HepG2 (cell line): ENCODE measurements around the gene GRB10. TPM values are rescaled to one million over a fixed set of nuclear protein-coding genes. Genes with fewer than 3 reads are reported as not detected.

Experiments used
- ATAC-seq: fragments of 200-7000 bp; cut with Tn5 transposase; 3 replicates; pipeline ENCODE4 v1.9.1; 2020; ENCODE audit warnings: mild to moderate bottlenecking, moderate library complexity
- BruUV-seq: library from RNA; stranded (reverse); fragments of 400-500 nt; replicated peaks from 2 replicates; lab custom pipeline; 2021; lab: Mats Ljungman, UMichigan
- CTCF ChIA-PET: fragments of 300-600 bp; formaldehyde crosslinking; extraction: SDS; loops from one replicate; lab custom pipeline; 2021; ENCODE audit warnings: low total read pairs, inconsistent platforms, low intra/inter-chr PET ratio; lab: Yijun Ruan, JAX
- POLR2A ChIA-PET: fragments of 350-600 bp; sonication (Branson Sonifier 250); formaldehyde crosslinking; loops from one replicate; lab custom pipeline; 2020; ENCODE audit warnings: antibody characterized with exemption, inconsistent platforms; lab: Yijun Ruan, JAX
- DNase-seq: peaks from one replicate; pipeline ENCODE4 v3.0.0-alpha.2; 2015; ENCODE audit warnings: low spot score
- FAIRE-seq: peaks from 3 replicates; lab custom pipeline; 2011; peaks lifted over from hg19 to GRCh38; lab: Jason Lieb, UNC
- H2AFZ ChIP-seq: one replicate; pipeline ENCODE4 v1.6.1; 2011; ENCODE audit warnings: low read length, inconsistent platforms
- H3K27ac ChIP-seq: fragments of 300-600 bp; 3 replicates; pipeline ENCODE4 v1.8.0; 2011; ENCODE audit warnings: mixed run types, mild to moderate bottlenecking, mixed read lengths, low read length, inconsistent platforms; ENCODE audit not compliant: insufficient read depth; ENCODE audit errors: extremely low read length
- H3K27me3 ChIP-seq, 2 experiments: fragments of 200-600 bp in 1 of 2; 2 replicates in 1 of 2; 3 replicates in 1 of 2; pipeline versions ENCODE4 v1.6.0 to v1.8.0; 2011; ENCODE audit warnings: low read length in 2 of 2, mild to moderate bottlenecking in 2 of 2, moderate library complexity in 2 of 2, inconsistent platforms in 1 of 2; ENCODE audit not compliant: insufficient read depth in 2 of 2, control insufficient read depth in 1 of 2
- H3K36me3 ChIP-seq, 2 experiments: fragments of 200-600 bp in 1 of 2; replicated peaks in 1 of 2; 2 replicates in 1 of 2; 3 replicates in 1 of 2; pipeline versions ENCODE4 v1.5.1 to v1.8.0; 2011; ENCODE audit warnings: low read length in 2 of 2, inconsistent platforms in 1 of 2; ENCODE audit not compliant: insufficient read depth in 2 of 2, control insufficient read depth in 1 of 2
- H3K4me1 ChIP-seq: 2 replicates; pipeline ENCODE4 v1.5.1; 2012; ENCODE audit warnings: low read length, inconsistent platforms; ENCODE audit not compliant: insufficient read depth
- H3K4me2 ChIP-seq: 2 replicates; pipeline ENCODE4 v1.6.0; 2011; ENCODE audit warnings: low read depth, low read length, inconsistent platforms
- H3K4me3 ChIP-seq, 3 experiments: fragments of 200-600 bp in 1 of 3; sonication (generic), shearing (Covaris generic) in 1 of 3; replicated peaks in 1 of 3; 2 replicates each; pipeline ENCODE4 v1.5.1; 2011 to 2016; ENCODE audit warnings: low read length in 3 of 3, inconsistent platforms in 2 of 3, low read depth in 2 of 3, mild to moderate bottlenecking in 2 of 3, control low read depth in 1 of 3, mixed read lengths in 1 of 3; ENCODE audit not compliant: insufficient read depth in 1 of 3
- H3K79me2 ChIP-seq: one replicate; pipeline ENCODE4 v1.6.1; 2011; ENCODE audit warnings: low read length, inconsistent platforms; ENCODE audit not compliant: insufficient read depth
- H3K9ac ChIP-seq: 2 replicates; pipeline ENCODE4 v1.6.0; 2011; ENCODE audit warnings: mild to moderate bottlenecking, low read depth, low read length, inconsistent platforms; ENCODE audit not compliant: insufficient read depth
- H3K9me3 ChIP-seq: 2 replicates; pipeline ENCODE4 v1.5.1; 2012; ENCODE audit warnings: mild to moderate bottlenecking, low read length
- H4K20me1 ChIP-seq: 2 replicates; pipeline ENCODE4 v1.6.0; 2011; ENCODE audit warnings: inconsistent platforms, mild to moderate bottlenecking, low read length, moderate library complexity; ENCODE audit not compliant: insufficient read depth
- CENPT ChIP-seq: sonication (generic); formaldehyde crosslinking; IDR thresholded peaks from 2 replicates; pipeline ENCODE4 v1.8.0; 2022; ENCODE audit warnings: low read depth, mild to moderate bottlenecking, moderate library complexity, missing genetic modification reagents
- KAT2B ChIP-seq: fragments of 150-350 bp; IDR thresholded peaks from 2 replicates; pipeline ENCODE4 v1.6.1; 2014; ENCODE audit warnings: low read depth, low read length, borderline replicate concordance
- MAF1 ChIP-seq: sonication (generic); formaldehyde crosslinking; IDR thresholded peaks from 2 replicates; pipeline ENCODE4 v1.5.0; 2020; ENCODE audit warnings: missing genetic modification reagents, borderline replicate concordance
- MAFG ChIP-seq: sonication (generic); formaldehyde crosslinking; IDR thresholded peaks from 2 replicates; pipeline ENCODE4 v1.5.1; 2020; ENCODE audit warnings: mild to moderate bottlenecking, missing genetic modification reagents
- NPAS2 ChIP-seq: sonication (generic); formaldehyde crosslinking; IDR thresholded peaks from 2 replicates; pipeline ENCODE4 v1.8.0; 2022; ENCODE audit warnings: mild to moderate bottlenecking, missing genetic modification reagents, borderline replicate concordance
- ONECUT2 ChIP-seq: sonication (generic); formaldehyde crosslinking; IDR thresholded peaks from 2 replicates; pipeline ENCODE4 v1.4.0; 2020; ENCODE audit warnings: missing genetic modification reagents
- PTBP1 ChIP-seq: fragments of 200-400 bp; formaldehyde crosslinking; IDR thresholded peaks from 2 replicates; pipeline ENCODE4 v1.6.1; 2018; ENCODE audit warnings: low read length, low read depth; ENCODE audit not compliant: poor library complexity, severe bottlenecking
- SSRP1 ChIP-seq: IDR thresholded peaks from 2 replicates; pipeline ENCODE4 v1.6.1; 2016; ENCODE audit warnings: control low read depth
- STAT6 ChIP-seq: sonication (generic); formaldehyde crosslinking; IDR thresholded peaks from 2 replicates; pipeline ENCODE4 v1.4.0; 2020; ENCODE audit warnings: missing genetic modification reagents, mild to moderate bottlenecking, borderline replicate concordance
- U2AF2 ChIP-seq: fragments of 200-400 bp; formaldehyde crosslinking; IDR thresholded peaks from 2 replicates; pipeline ENCODE4 v1.6.1; 2017; ENCODE audit warnings: low read depth, mild to moderate bottlenecking, low read length
- ZBTB38 ChIP-seq: sonication (generic); formaldehyde crosslinking; IDR thresholded peaks from 2 replicates; pipeline ENCODE4 v1.5.1; 2020; ENCODE audit warnings: mild to moderate bottlenecking, missing genetic modification reagents
- ZNF501 ChIP-seq: sonication (generic); formaldehyde crosslinking; IDR thresholded peaks from 2 replicates; pipeline ENCODE4 v1.5.1; 2020; ENCODE audit warnings: mild to moderate bottlenecking, moderate library complexity, missing genetic modification reagents
- ZNF589 ChIP-seq: sonication (generic); formaldehyde crosslinking; conservative IDR thresholded peaks from 2 replicates; pipeline ENCODE4 v1.8.0; 2022; ENCODE audit warnings: mild to moderate bottlenecking, moderate library complexity, missing genetic modification reagents
- WGBS: methylation state at CpG from one replicate; pipeline ENCODE4 v1.1.6; 2017; ENCODE audit warnings: low lambda C conversion rate; 5-methylcytosine and 5-hydroxymethylcytosine counted together
- in situ Hi-C: cut with HindIII; loops from 2 replicates; pipeline ENCODE4 v1.10.0; 2017; ENCODE audit warnings: low pct_unique_long_range_greater_than_20kb; ENCODE audit not compliant: extremely low pct_ligation_motif_present
- intact Hi-C: fragments of 100-400 bp; cut with micrococcal nuclease; formaldehyde crosslinking; loops from one replicate; pipeline ENCODE4 v1.10.0; 2022; ENCODE audit not compliant: unreplicated experiment
- polyA plus RNA-seq, 8 experiments: library from polyadenylated mRNA; depleted of rRNA in 3 of 8; stranded (reverse) in 7 of 8; unstranded in 1 of 8; fragments of >200 nt; fragmentation: Illumina TruSeq in 4 of 8; extraction: Trizol in 4 of 8; gene quantifications; 2 replicates each; pipeline versions ENCODE4 v1.2.1 to v1.2.3, GENCODE V29; 2011 to 2016; ENCODE audit warnings: low read depth in 4 of 8, missing spikeins in 1 of 8, mixed read lengths in 1 of 8; ENCODE audit not compliant: insufficient read depth in 1 of 8
- total RNA-seq, 5 experiments: library from RNA; depleted of rRNA; stranded (reverse); fragments of >200 nt; fragmentation: Illumina TruSeq; extraction: Trizol; gene quantifications; 2 replicates each; pipeline ENCODE4 v1.2.3, GENCODE V29; 2016; ENCODE audit warnings: low read depth in 1 of 5
- TF ChIP-seq, protein P1 (sequence below): sonication (generic); formaldehyde crosslinking; IDR thresholded peaks from 2 replicates; pipeline ENCODE4 v1.5.0; 2020; ENCODE audit warnings: missing genetic modification reagents, mild to moderate bottlenecking, borderline replicate concordance

Gene GRB10
- total and polyA plus RNA-seq, 2 of the 13 experiments (the other 11 are each of a cell fraction or from before 2014, with no cell fraction given), result 4.0 to 6.8 TPM

- no peaks in the 10 kb centered on the region for H3K9me3 ChIP-seq
- no peak overlapping the region for H3K27ac ChIP-seq
- no peaks in the 10 kb centered on the region for H3K36me3 ChIP-seq
- H3K27me3 ChIP-seq, result no peaks in the 10 kb centered on the region
- POLR2A ChIA-PET, result no interaction called here
- H3K4me3 ChIP-seq, result no peak overlapping the region
- in situ Hi-C loops, result no loop called here
- intact Hi-C loops, result no loop called here
- H3K4me1 ChIP-seq, result peaks cover 13% of the 10 kb centered on the region
- H4K20me1 ChIP-seq, result no peaks in the 10 kb centered on the region
- 82% methylated on average over 5 of the region's 5 CpGs for WGBS
- TF ChIP-seq PTBP1, result no peak
- TF ChIP-seq, protein P1, sequence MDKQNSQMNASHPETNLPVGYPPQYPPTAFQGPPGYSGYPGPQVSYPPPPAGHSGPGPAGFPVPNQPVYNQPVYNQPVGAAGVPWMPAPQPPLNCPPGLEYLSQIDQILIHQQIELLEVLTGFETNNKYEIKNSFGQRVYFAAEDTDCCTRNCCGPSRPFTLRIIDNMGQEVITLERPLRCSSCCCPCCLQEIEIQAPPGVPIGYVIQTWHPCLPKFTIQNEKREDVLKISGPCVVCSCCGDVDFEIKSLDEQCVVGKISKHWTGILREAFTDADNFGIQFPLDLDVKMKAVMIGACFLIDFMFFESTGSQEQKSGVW (CRISPR knock-in tag), result no peak
- no peak for TF ChIP-seq STAT6 (CRISPR knock-in tag)
- TF ChIP-seq ZBTB38 (CRISPR knock-in tag), result no peak
- no peak for TF ChIP-seq KAT2B
- TF ChIP-seq ZNF501 (CRISPR knock-in tag), result no peak
- no peak for TF ChIP-seq ZNF589 (CRISPR knock-in tag)
- TF ChIP-seq SSRP1 (CRISPR knock-in tag), result no peak
- no peak for TF ChIP-seq CENPT
- TF ChIP-seq MAF1 (CRISPR knock-in tag), result no peak
- no peak for TF ChIP-seq ONECUT2
- TF ChIP-seq MAFG (CRISPR knock-in tag), result no peak
- TF ChIP-seq NPAS2 (CRISPR knock-in tag), result no peak
- TF ChIP-seq U2AF2, result no peak
- TF ChIP-seq, all 625 proteins: peak for 0
- CTCF ChIA-PET, result no interaction called here
- Histone ChIP-seq H2AFZ (no peak overlapping the region), H3K9ac (no peak overlapping the region), H3K79me2 (no peaks in the 10 kb centered on the region), H3K4me2 (no peak overlapping the region)
- no peak for DNase-seq
- FAIRE-seq, result no peak
- no peak for ATAC-seq
- BruUV-seq, result no TSS peak
These were observed 138.1 kb downstream of the GRB10 start for GRCh38 chr7:50644586-50644985.
